Caco-2 (cell line): ENCODE results near the gene SLC11A1. TPM values are rescaled to one million over a fixed set of nuclear protein-coding genes. Genes with fewer than 3 reads are reported as not detected.

Experiments used
- BruUV-seq: library from RNA; stranded (reverse); fragments of 400-500 nt; replicated peaks from 2 replicates; lab custom pipeline; 2021; lab: Mats Ljungman, UMichigan
- CTCF ChIA-PET: fragments of 300-600 bp; sonication (Branson Sonifier 250); formaldehyde crosslinking; loops from one replicate; lab custom pipeline; 2022; ENCODE audit warnings: antibody characterized with exemption; lab: Charles Lee
- POLR2A ChIA-PET: fragments of 300-600 bp; sonication (Branson Sonifier 250); formaldehyde crosslinking; loops from one replicate; lab custom pipeline; 2022; ENCODE audit warnings: antibody characterized with exemption; lab: Charles Lee
- DNase-seq, 2 experiments: peaks; one replicate each; pipeline versions ENCODE4 v3.0.0 to v3.0.0-alpha.2; 2020 to 2022
- H3K27me3 ChIP-seq: replicated peaks from 2 replicates; pipeline ENCODE4 v1.6.0; 2011; ENCODE audit warnings: low read length; ENCODE audit not compliant: control insufficient read depth, insufficient read depth
- H3K36me3 ChIP-seq: 2 replicates; pipeline ENCODE4 v1.5.1; 2011; ENCODE audit warnings: low read length; ENCODE audit not compliant: control insufficient read depth, insufficient read depth
- H3K4me1 ChIP-seq: fragments of 250-450 bp; sonication (Bioruptor Pico); 2 replicates; pipeline ENCODE4 v1.5.1; 2020; ENCODE audit warnings: mild to moderate bottlenecking
- H3K4me3 ChIP-seq: 2 replicates; pipeline ENCODE4 v1.5.1; 2011; ENCODE audit warnings: low read depth, mild to moderate bottlenecking, control low read depth, low read length
- H3K9me3 ChIP-seq: fragments of 250-450 bp; sonication (Bioruptor Pico); 2 replicates; pipeline ENCODE4 v1.5.1; 2020; ENCODE audit warnings: mild to moderate bottlenecking, moderate library complexity
- H3K27ac Mint-ChIP-seq: one replicate; pipeline ENCODE4 v1.8.0; 2022; ENCODE audit warnings: mixed read lengths; ENCODE audit not compliant: unreplicated experiment
- H3K27me3 Mint-ChIP-seq: one replicate; pipeline ENCODE4 v1.8.0; 2022; ENCODE audit warnings: mixed read lengths; ENCODE audit not compliant: insufficient read depth, unreplicated experiment
- H3K36me3 Mint-ChIP-seq: one replicate; pipeline ENCODE4 v1.8.0; 2022; ENCODE audit warnings: mild to moderate bottlenecking, mixed read lengths; ENCODE audit not compliant: insufficient read depth, unreplicated experiment
- H3K4me1 Mint-ChIP-seq: one replicate; pipeline ENCODE4 v1.8.0; 2022; ENCODE audit warnings: low read depth, mixed read lengths; ENCODE audit not compliant: unreplicated experiment
- H3K4me3 Mint-ChIP-seq: one replicate; pipeline ENCODE4 v1.8.0; 2022; ENCODE audit warnings: mild to moderate bottlenecking, moderate library complexity, mixed read lengths; ENCODE audit not compliant: unreplicated experiment
- H3K9me3 Mint-ChIP-seq: one replicate; pipeline ENCODE4 v1.8.0; 2022; ENCODE audit warnings: mixed read lengths; ENCODE audit not compliant: unreplicated experiment
- CTCF ChIP-seq, 2 experiments: fragments of 200-600 bp in 1 of 2; IDR thresholded peaks; 1 replicate in 1 of 2; 2 replicates in 1 of 2; pipeline versions ENCODE4 v1.5.1 to v1.8.0; 2011 to 2022; ENCODE audit warnings: antibody characterized with exemption in 1 of 2, control low read depth in 1 of 2, inconsistent platforms in 1 of 2, low read depth in 1 of 2, low read length in 1 of 2, mild to moderate bottlenecking in 1 of 2, moderate library complexity in 1 of 2; ENCODE audit not compliant: insufficient read depth in 1 of 2, severe bottlenecking in 1 of 2, unreplicated experiment in 1 of 2
- intact Hi-C: fragments of 100-400 bp; cut with micrococcal nuclease; formaldehyde crosslinking; loops from one replicate; pipeline ENCODE4 v1.10.0; 2022; ENCODE audit not compliant: unreplicated experiment
- total RNA-seq: library from RNA; stranded (reverse); gene quantifications from 2 replicates; pipeline ENCODE4 v1.2.3, GENCODE V29; 2022

Gene SLC11A1
- total RNA-seq, 1 experiment from 2014 or later = 0.32 TPM

GRCh38 chr2:218395826-218396687 is 14.0 kb downstream of the SLC11A1 start:
- Histone ChIP-seq H3K27me3 (no peaks in the 10 kb centered on the region), H3K4me1 (peaks cover 9% of the 10 kb centered on the region), H3K4me3 (peak overlapping the region; percentile 77), H3K36me3 (no peaks in the 10 kb centered on the region), H3K9me3 (no peaks in the 10 kb centered on the region)
- CTCF ChIA-PET = interaction anchor here (0.5 to 2.4 kb wide), 23 partner anchors 9 to 991 kb away, joined by 3 to 28 read pairs (median 4); partner anchors contain the start of genes AAMP, PNKD, RNF25 and STK36
- intact Hi-C loops = loop anchor here (1.0 to 2.0 kb wide), 7 partner anchors 10 to 209 kb away; partner anchors contain the start of genes AAMP, CATIP and PNKD
- DNase-seq = peak; percentile 97
- H3K4me1 Mint-ChIP-seq = peaks cover 22% of the 10 kb centered on the region
- peaks cover 38% of the 10 kb centered on the region for H3K36me3 Mint-ChIP-seq
- H3K27me3 Mint-ChIP-seq = no peaks in the 10 kb centered on the region
- H3K4me3 Mint-ChIP-seq = peak overlapping the region; percentile 98
- POLR2A ChIA-PET = interaction anchor here (0.6 to 3.4 kb wide), 8 partner anchors 10 to 126 kb away, joined by 3 to 37 read pairs (median 4); partner anchors contain the start of genes AAMP and PNKD
- peak overlapping the region; percentile 98 for H3K27ac Mint-ChIP-seq
- BruUV-seq = no TSS peak
- no peaks in the 10 kb centered on the region for H3K9me3 Mint-ChIP-seq
- TF ChIP-seq CTCF (IDR thresholded peaks at IDR 0.05; ENCODE audit: insufficient read depth in 1 of 2, low read depth in 1 of 2, low read length in 1 of 2, severe bottlenecking in 1 of 2, unreplicated experiment in 1 of 2) = peak; percentile 86 to 92

GRCh38 chr2:218396688-218397462 is 14.8 kb downstream of the SLC11A1 start:
- Mint-ChIP-seq H3K27me3 (no peaks in the 10 kb centered on the region), H3K36me3 (peaks cover 46% of the 10 kb centered on the region), H3K4me3 (peak overlapping the region; percentile 98), H3K9me3 (no peaks in the 10 kb centered on the region), H3K27ac (peak overlapping the region; percentile 98), H3K4me1 (peaks cover 22% of the 10 kb centered on the region)
- ChIA-PET CTCF (interaction anchor here (0.5 to 2.4 kb wide), 25 partner anchors 9 to 990 kb away, joined by 3 to 28 read pairs (median 4); partner anchors contain the start of genes AAMP, PNKD, RNF25 and STK36), POLR2A (interaction anchor here (0.6 to 3.4 kb wide), 8 partner anchors 9 to 127 kb away, joined by 3 to 37 read pairs (median 4); partner anchors contain the start of genes AAMP and PNKD)
- Histone ChIP-seq H3K36me3 (no peaks in the 10 kb centered on the region), H3K4me1 (peaks cover 15% of the 10 kb centered on the region), H3K9me3 (no peaks in the 10 kb centered on the region), H3K4me3 (peak overlapping the region; percentile 77), H3K27me3 (no peaks in the 10 kb centered on the region)
- intact Hi-C loops = loop anchor here (1.0 to 2.0 kb wide), 7 partner anchors 9 to 210 kb away; partner anchors contain the start of genes AAMP, CATIP and PNKD
- no peak for TF ChIP-seq CTCF (IDR thresholded peaks at IDR 0.05; ENCODE audit: insufficient read depth in 1 of 2, low read depth in 1 of 2, low read length in 1 of 2, severe bottlenecking in 1 of 2, unreplicated experiment in 1 of 2)
- TSS peak; percentile 18 for BruUV-seq
- DNase-seq = peak; percentile 64 to 78
